ENCODE results near the gene WNT5B.
A peak's percentile ranks its signal among the peaks of the same experiment; 100 is the strongest.

Gene WNT5B

GRCh38 chr12:1655225-1655788, 26.3 kb downstream of the WNT5B start:
- DNase-seq = no peak

- no peak for DNase-seq
Observed at GRCh38 chr12:1656902-1657301, 27.9 kb downstream of the WNT5B start.

GRCh38 chr12:1657688-1658087, 28.7 kb downstream of the WNT5B start:
- DNase-seq = no peak

GRCh38 chr12:1660304-1661187, 31.5 kb downstream of the WNT5B start:
- no peak for DNase-seq

- DNase-seq = peak; percentile 93
Observed at GRCh38 chr12:1661553-1662335, 32.7 kb downstream of the WNT5B start.

GRCh38 chr12:1662761-1663439, 33.9 kb downstream of the WNT5B start:
- peak; percentile 55 for DNase-seq

GRCh38 chr12:1663440-1664132, 34.6 kb downstream of the WNT5B start:
- DNase-seq = no peak

- no peak for DNase-seq
Observed at GRCh38 chr12:1665366-1665765, 36.3 kb downstream of the WNT5B start.

- DNase-seq = no peak
Observed at GRCh38 chr12:1666215-1666614, 37.2 kb downstream of the WNT5B start.

- no peak for DNase-seq
Observed at GRCh38 chr12:1666685-1667162, 37.7 kb downstream of the WNT5B start.

- DNase-seq = no peak
Observed at GRCh38 chr12:1668833-1669543, 40.0 kb downstream of the WNT5B start.

GRCh38 chr12:1670358-1671268, 41.6 kb downstream of the WNT5B start:
- no peak for DNase-seq

GRCh38 chr12:1676043-1676442, 47.0 kb downstream of the WNT5B start:
- DNase-seq = no peak

- no peak for DNase-seq
Observed at GRCh38 chr12:1680804-1681492, 51.9 kb downstream of the WNT5B start.

- no peak for DNase-seq
Observed at GRCh38 chr12:1681493-1681807, 52.4 kb downstream of the WNT5B start.

GRCh38 chr12:1688086-1688710, 59.2 kb downstream of the WNT5B start:
- no peak for DNase-seq

- peak; percentile 96 for DNase-seq
Observed at GRCh38 chr12:1690578-1691122, 61.6 kb downstream of the WNT5B start, which contains the start of gene ADIPOR2. Gene ADIPOR2, plus strand, starts transcription at chr12:1691070. Its CDS starts 63,274 bp downstream, at chr12:1754344.

GRCh38 chr12:1691123-1692007, 62.3 kb downstream of the WNT5B start:
- no peak for DNase-seq
